GM12878 (cell line): ENCODE measurements around the gene GPRIN1. TPM values are rescaled to one million over a fixed set of nuclear protein-coding genes. Genes with fewer than 3 reads are reported as not detected.

Experiments
- FOXK2 ChIP-seq: fragments of 450-650 bp; IDR thresholded peaks from 2 replicates; pipeline ENCODE4 v1.6.1; 2017; ENCODE audit warnings: mild to moderate bottlenecking, moderate library complexity
- IRF4 ChIP-seq: IDR thresholded peaks from 2 replicates; pipeline ENCODE4 v1.6.1; 2011; ENCODE audit warnings: low read depth, low read length
- KLF5 ChIP-seq: fragments of 450-650 bp; IDR thresholded peaks from 2 replicates; pipeline ENCODE4 v1.6.1; 2014; ENCODE audit warnings: mild to moderate bottlenecking; ENCODE audit not compliant: partially characterized antibody
- PAX5 ChIP-seq: IDR thresholded peaks from 2 replicates; pipeline ENCODE4 v1.6.1; 2011; ENCODE audit warnings: low read depth, low read length, borderline replicate concordance
- POLR2AphosphoS5 ChIP-seq: IDR thresholded peaks from 2 replicates; pipeline ENCODE4 v1.6.1; 2011; ENCODE audit warnings: mild to moderate bottlenecking, low read length, inconsistent platforms
- SMC3 ChIP-seq: IDR thresholded peaks from 2 replicates; pipeline ENCODE4 v1.6.1; 2011; ENCODE audit warnings: low read length, improper control_type of control experiment, borderline replicate concordance
- TAF1 ChIP-seq: IDR thresholded peaks from 2 replicates; pipeline ENCODE4 v1.6.1; 2011; ENCODE audit warnings: mild to moderate bottlenecking, low read depth, low read length, borderline replicate concordance
- TARDBP ChIP-seq: IDR thresholded peaks from 2 replicates; pipeline ENCODE4 v1.6.1; 2016; ENCODE audit warnings: borderline replicate concordance
- TBL1XR1 ChIP-seq: IDR thresholded peaks from 2 replicates; pipeline ENCODE4 v1.6.1; 2012; ENCODE audit warnings: low read depth, low read length, improper control_type of control experiment
- ZNF24 ChIP-seq: fragments of 450-650 bp; IDR thresholded peaks from 2 replicates; pipeline ENCODE4 v1.6.1; 2017; ENCODE audit warnings: antibody characterized with exemption, mild to moderate bottlenecking
- polyA plus RNA-seq, 11 experiments: library from polyadenylated mRNA; depleted of rRNA in 4 of 11; unstranded in 6 of 11; stranded (reverse) in 5 of 11; fragments of >200 nt; fragmentation: Nextera tagmentation in 4 of 11; fragmentation: Illumina TruSeq in 1 of 11; extraction: Ambion mirVana in 4 of 11; extraction: Trizol in 1 of 11; gene quantifications; 1 replicate in 1 of 11; 2 replicates in 10 of 11; pipeline versions ENCODE4 v1.2.1 to v1.2.3, GENCODE V29; 2011 to 2016; ENCODE audit warnings: inconsistent platforms in 2 of 11, missing spikeins in 2 of 11, low read depth in 1 of 11
- total RNA-seq, 4 experiments: library from RNA; depleted of rRNA in 3 of 4; stranded (reverse); fragments of >200 nt in 3 of 4; fragmentation: Illumina TruSeq in 1 of 4; extraction: Trizol in 1 of 4; gene quantifications; 2 replicates each; pipeline versions ENCODE4 v1.2.1 to v1.2.3, GENCODE V29; 2013 to 2021
- TF ChIP-seq, protein P1 (sequence below): fragments of 450-650 bp; conservative IDR thresholded peaks from 2 replicates; pipeline ENCODE4 v1.6.1; 2017; ENCODE audit warnings: mild to moderate bottlenecking, moderate library complexity
- TF ChIP-seq, protein P2 (sequence below): fragments of 450-650 bp; IDR thresholded peaks from 2 replicates; pipeline ENCODE4 v1.6.1; 2017; ENCODE audit warnings: mild to moderate bottlenecking
- TF ChIP-seq, protein P3 (sequence below): IDR thresholded peaks from 2 replicates; pipeline ENCODE4 v1.6.1; 2011; ENCODE audit warnings: borderline replicate concordance, low read depth, mild to moderate bottlenecking, moderate library complexity, low read length; ENCODE audit not compliant: insufficient read depth, poor library complexity, severe bottlenecking
- TF ChIP-seq, protein P4 (sequence below): IDR thresholded peaks from 2 replicates; pipeline ENCODE4 v1.6.1; 2012; ENCODE audit warnings: low read depth, low read length, improper control_type of control experiment
- TF ChIP-seq, protein P5 (sequence below): fragments of 450-650 bp; IDR thresholded peaks from 2 replicates; pipeline ENCODE4 v1.6.1; 2014; ENCODE audit warnings: mild to moderate bottlenecking
- TF ChIP-seq, protein P6 (sequence below): fragments of 450-650 bp; formaldehyde crosslinking; IDR thresholded peaks from 2 replicates; pipeline ENCODE4 v1.4.0; 2020; ENCODE audit warnings: mild to moderate bottlenecking, moderate library complexity

Gene GPRIN1
- total and polyA plus RNA-seq, 10 of the 15 experiments (the other 5 are each of a cell fraction or from before 2014, with no cell fraction given) = 0.52 to 16.3 (median 4.5) TPM

DNA sequence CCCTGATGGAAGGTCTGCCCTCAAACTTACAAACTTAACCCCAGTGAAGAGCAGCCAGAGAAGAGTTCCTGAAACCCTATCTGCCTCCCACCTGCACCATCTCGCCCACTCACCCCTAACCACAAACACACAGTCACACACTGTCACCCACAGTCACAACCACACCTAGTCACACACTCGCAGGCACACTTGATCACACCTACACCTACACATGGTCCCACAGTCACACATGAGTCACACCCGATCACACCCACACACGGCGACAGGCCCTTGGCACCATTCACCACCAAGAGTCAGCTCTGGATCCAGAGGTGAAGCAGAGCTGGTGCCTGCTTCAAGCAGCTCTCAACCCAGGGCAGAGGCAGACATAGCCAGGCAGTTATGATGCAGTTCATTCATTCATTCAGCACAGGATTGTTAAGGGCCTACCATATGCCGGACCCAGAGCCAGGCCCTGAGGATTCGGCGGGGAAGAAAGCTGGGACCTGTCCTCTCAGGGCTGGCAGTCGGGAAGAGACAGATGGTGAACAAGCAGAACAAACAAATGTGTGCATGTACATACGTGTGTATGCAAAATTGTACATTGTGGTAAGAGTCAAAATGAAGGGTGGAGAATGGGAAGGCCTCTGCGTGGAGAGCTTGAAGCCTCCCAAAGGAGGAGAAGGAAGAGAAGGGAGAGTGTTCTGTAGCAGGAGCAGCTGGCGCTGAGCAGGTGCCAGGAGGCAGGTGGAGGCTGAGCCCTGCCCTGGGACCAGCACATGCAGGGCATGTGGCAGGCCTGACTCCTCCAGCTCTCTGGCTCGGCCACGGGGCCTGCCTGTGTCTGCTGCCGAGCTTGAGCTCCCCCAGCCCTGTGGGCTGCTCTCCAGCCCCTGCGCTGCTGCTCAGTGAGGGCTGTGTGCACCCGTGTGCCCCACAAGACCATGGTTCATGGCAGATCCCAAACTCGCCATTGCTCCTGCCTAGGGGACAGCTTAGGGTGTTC is 43.7 kb upstream of the GPRIN1 start (continued):
- no peak for TF ChIP-seq TAF1
- peak; percentile 77; the same call in 1 of the 2 replicates for TF ChIP-seq PAX5
- TF ChIP-seq IRF4 = no peak
- TF ChIP-seq FOXK2 = no peak
- no peak for TF ChIP-seq KLF5
- TF ChIP-seq, protein P1, sequence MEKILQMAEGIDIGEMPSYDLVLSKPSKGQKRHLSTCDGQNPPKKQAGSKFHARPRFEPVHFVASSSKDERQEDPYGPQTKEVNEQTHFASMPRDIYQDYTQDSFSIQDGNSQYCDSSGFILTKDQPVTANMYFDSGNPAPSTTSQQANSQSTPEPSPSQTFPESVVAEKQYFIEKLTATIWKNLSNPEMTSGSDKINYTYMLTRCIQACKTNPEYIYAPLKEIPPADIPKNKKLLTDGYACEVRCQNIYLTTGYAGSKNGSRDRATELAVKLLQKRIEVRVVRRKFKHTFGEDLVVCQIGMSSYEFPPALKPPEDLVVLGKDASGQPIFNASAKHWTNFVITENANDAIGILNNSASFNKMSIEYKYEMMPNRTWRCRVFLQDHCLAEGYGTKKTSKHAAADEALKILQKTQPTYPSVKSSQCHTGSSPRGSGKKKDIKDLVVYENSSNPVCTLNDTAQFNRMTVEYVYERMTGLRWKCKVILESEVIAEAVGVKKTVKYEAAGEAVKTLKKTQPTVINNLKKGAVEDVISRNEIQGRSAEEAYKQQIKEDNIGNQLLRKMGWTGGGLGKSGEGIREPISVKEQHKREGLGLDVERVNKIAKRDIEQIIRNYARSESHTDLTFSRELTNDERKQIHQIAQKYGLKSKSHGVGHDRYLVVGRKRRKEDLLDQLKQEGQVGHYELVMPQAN = no peak
- TF ChIP-seq, protein P2, sequence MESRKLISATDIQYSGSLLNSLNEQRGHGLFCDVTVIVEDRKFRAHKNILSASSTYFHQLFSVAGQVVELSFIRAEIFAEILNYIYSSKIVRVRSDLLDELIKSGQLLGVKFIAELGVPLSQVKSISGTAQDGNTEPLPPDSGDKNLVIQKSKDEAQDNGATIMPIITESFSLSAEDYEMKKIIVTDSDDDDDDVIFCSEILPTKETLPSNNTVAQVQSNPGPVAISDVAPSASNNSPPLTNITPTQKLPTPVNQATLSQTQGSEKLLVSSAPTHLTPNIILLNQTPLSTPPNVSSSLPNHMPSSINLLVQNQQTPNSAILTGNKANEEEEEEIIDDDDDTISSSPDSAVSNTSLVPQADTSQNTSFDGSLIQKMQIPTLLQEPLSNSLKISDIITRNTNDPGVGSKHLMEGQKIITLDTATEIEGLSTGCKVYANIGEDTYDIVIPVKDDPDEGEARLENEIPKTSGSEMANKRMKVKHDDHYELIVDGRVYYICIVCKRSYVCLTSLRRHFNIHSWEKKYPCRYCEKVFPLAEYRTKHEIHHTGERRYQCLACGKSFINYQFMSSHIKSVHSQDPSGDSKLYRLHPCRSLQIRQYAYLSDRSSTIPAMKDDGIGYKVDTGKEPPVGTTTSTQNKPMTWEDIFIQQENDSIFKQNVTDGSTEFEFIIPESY = peak; percentile 60; the same call in 1 of the 2 replicates
- TF ChIP-seq, protein P3, sequence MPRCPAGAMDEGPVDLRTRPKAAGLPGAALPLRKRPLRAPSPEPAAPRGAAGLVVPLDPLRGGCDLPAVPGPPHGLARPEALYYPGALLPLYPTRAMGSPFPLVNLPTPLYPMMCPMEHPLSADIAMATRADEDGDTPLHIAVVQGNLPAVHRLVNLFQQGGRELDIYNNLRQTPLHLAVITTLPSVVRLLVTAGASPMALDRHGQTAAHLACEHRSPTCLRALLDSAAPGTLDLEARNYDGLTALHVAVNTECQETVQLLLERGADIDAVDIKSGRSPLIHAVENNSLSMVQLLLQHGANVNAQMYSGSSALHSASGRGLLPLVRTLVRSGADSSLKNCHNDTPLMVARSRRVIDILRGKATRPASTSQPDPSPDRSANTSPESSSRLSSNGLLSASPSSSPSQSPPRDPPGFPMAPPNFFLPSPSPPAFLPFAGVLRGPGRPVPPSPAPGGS = peak; percentile 86
- TF ChIP-seq, protein P4, sequence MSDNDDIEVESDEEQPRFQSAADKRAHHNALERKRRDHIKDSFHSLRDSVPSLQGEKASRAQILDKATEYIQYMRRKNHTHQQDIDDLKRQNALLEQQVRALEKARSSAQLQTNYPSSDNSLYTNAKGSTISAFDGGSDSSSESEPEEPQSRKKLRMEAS = no peak
- TF ChIP-seq, protein P5, sequence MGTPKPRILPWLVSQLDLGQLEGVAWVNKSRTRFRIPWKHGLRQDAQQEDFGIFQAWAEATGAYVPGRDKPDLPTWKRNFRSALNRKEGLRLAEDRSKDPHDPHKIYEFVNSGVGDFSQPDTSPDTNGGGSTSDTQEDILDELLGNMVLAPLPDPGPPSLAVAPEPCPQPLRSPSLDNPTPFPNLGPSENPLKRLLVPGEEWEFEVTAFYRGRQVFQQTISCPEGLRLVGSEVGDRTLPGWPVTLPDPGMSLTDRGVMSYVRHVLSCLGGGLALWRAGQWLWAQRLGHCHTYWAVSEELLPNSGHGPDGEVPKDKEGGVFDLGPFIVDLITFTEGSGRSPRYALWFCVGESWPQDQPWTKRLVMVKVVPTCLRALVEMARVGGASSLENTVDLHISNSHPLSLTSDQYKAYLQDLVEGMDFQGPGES = no peak
- no peak for TF ChIP-seq SMC3
- no peak for TF ChIP-seq TBL1XR1
- TF ChIP-seq, protein P6, sequence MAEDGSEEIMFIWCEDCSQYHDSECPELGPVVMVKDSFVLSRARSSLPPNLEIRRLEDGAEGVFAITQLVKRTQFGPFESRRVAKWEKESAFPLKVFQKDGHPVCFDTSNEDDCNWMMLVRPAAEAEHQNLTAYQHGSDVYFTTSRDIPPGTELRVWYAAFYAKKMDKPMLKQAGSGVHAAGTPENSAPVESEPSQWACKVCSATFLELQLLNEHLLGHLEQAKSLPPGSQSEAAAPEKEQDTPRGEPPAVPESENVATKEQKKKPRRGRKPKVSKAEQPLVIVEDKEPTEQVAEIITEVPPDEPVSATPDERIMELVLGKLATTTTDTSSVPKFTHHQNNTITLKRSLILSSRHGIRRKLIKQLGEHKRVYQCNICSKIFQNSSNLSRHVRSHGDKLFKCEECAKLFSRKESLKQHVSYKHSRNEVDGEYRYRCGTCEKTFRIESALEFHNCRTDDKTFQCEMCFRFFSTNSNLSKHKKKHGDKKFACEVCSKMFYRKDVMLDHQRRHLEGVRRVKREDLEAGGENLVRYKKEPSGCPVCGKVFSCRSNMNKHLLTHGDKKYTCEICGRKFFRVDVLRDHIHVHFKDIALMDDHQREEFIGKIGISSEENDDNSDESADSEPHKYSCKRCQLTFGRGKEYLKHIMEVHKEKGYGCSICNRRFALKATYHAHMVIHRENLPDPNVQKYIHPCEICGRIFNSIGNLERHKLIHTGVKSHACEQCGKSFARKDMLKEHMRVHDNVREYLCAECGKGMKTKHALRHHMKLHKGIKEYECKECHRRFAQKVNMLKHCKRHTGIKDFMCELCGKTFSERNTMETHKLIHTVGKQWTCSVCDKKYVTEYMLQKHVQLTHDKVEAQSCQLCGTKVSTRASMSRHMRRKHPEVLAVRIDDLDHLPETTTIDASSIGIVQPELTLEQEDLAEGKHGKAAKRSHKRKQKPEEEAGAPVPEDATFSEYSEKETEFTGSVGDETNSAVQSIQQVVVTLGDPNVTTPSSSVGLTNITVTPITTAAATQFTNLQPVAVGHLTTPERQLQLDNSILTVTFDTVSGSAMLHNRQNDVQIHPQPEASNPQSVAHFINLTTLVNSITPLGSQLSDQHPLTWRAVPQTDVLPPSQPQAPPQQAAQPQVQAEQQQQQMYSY = no peak
- no peak for TF ChIP-seq POLR2AphosphoS5
- TF ChIP-seq ZNF24 = 0 out of 2 replicates have a peak, but pooled peaks have one; percentile 38
- TF ChIP-seq TARDBP = no peak
